Activated T-helper 17 cell treated with anti-CD3 and anti-CD28 coated beads, Interleukin-2, amount 50 U/mL, for 72 hours (primary cell): ENCODE measurements around the gene C19orf38. TPM values are rescaled to one million over a fixed set of nuclear protein-coding genes. Genes with fewer than 3 reads are reported as not detected.
A peak's percentile ranks its signal among the peaks of the same experiment; 100 is the strongest.

Experiments
- ATAC-seq: fragments of 150-1000 bp; cut with Tn5 transposase; replicated peaks from 2 replicates; pipeline ENCODE4 v1.10.0; 2021; ENCODE audit warnings: mild to moderate bottlenecking, moderate library complexity
- H3K27ac Mint-ChIP-seq: one replicate; pipeline ENCODE4 v1.8.0; 2022; ENCODE audit warnings: mixed read lengths
- H3K27me3 Mint-ChIP-seq: one replicate; pipeline ENCODE4 v1.8.0; 2022; ENCODE audit warnings: mixed read lengths
- H3K36me3 Mint-ChIP-seq: one replicate; pipeline ENCODE4 v1.8.0; 2022; ENCODE audit warnings: low read depth, mild to moderate bottlenecking, mixed read lengths
- H3K4me1 Mint-ChIP-seq: one replicate; pipeline ENCODE4 v1.8.0; 2022; ENCODE audit warnings: mixed read lengths
- H3K4me3 Mint-ChIP-seq: one replicate; pipeline ENCODE4 v1.8.0; 2022; ENCODE audit warnings: mild to moderate bottlenecking, mixed read lengths
- H3K9me3 Mint-ChIP-seq: one replicate; pipeline ENCODE4 v1.8.0; 2022; ENCODE audit warnings: mixed read lengths
- total RNA-seq, 2 donors: library from RNA; stranded (reverse); gene quantifications; one replicate each; pipeline ENCODE4 v1.2.3, GENCODE V29; 2022

The C19orf38 gene
- total RNA-seq, 2 donors from 2014 or later, result 0.48 to 1.7 TPM

GRCh38 chr19:10888421-10888866 is 40.2 kb downstream of the C19orf38 start:
- Mint-ChIP-seq H3K9me3 (no peaks in the 10 kb centered on the region), H3K27me3 (no peaks in the 10 kb centered on the region), H3K4me3 (no peak overlapping the region), H3K4me1 (no peaks in the 10 kb centered on the region), H3K27ac (no peak overlapping the region), H3K36me3 (no peaks in the 10 kb centered on the region)
- ATAC-seq, result no peak

GRCh38 chr19:10889880-10890279 is 41.7 kb downstream of the C19orf38 start:
- no peaks in the 10 kb centered on the region for H3K9me3 Mint-ChIP-seq
- no peaks in the 10 kb centered on the region for H3K27me3 Mint-ChIP-seq
- no peak overlapping the region for H3K4me3 Mint-ChIP-seq

GRCh38 chr19:10891405-10892086 is 43.3 kb downstream of the C19orf38 start:
- Mint-ChIP-seq H3K36me3 (no peaks in the 10 kb centered on the region), H3K9me3 (no peaks in the 10 kb centered on the region), H3K27me3 (no peaks in the 10 kb centered on the region), H3K4me1 (peaks cover 3% of the 10 kb centered on the region), H3K4me3 (no peak overlapping the region), H3K27ac (no peak overlapping the region)
- no peak for ATAC-seq

More at GRCh38 chr19:10889880-10890279, 41.7 kb downstream of the C19orf38 start:
- H3K4me1 Mint-ChIP-seq, result no peaks in the 10 kb centered on the region
- no peak overlapping the region for H3K27ac Mint-ChIP-seq
- no peaks in the 10 kb centered on the region for H3K36me3 Mint-ChIP-seq
- ATAC-seq, result no peak

GRCh38 chr19:10892256-10892655 is 44.0 kb downstream of the C19orf38 start:
- H3K9me3 Mint-ChIP-seq, result no peaks in the 10 kb centered on the region
- ATAC-seq, result no peak
- H3K27me3 Mint-ChIP-seq, result no peaks in the 10 kb centered on the region
- H3K4me1 Mint-ChIP-seq, result peaks cover 9% of the 10 kb centered on the region
- no peak overlapping the region for H3K4me3 Mint-ChIP-seq
- no peaks in the 10 kb centered on the region for H3K36me3 Mint-ChIP-seq
- no peak overlapping the region for H3K27ac Mint-ChIP-seq

GRCh38 chr19:10894911-10895213 is 46.6 kb downstream of the C19orf38 start:
- no peaks in the 10 kb centered on the region for H3K36me3 Mint-ChIP-seq

GRCh38 chr19:10895363-10895762 is 47.1 kb downstream of the C19orf38 start:
- no peaks in the 10 kb centered on the region for H3K27me3 Mint-ChIP-seq
- no peak overlapping the region for H3K4me3 Mint-ChIP-seq
- no peak overlapping the region for H3K27ac Mint-ChIP-seq
- H3K9me3 Mint-ChIP-seq, result no peaks in the 10 kb centered on the region
- ATAC-seq, result no peak
- no peaks in the 10 kb centered on the region for H3K36me3 Mint-ChIP-seq
- H3K4me1 Mint-ChIP-seq, result peaks cover 13% of the 10 kb centered on the region

More at GRCh38 chr19:10894911-10895213, 46.6 kb downstream of the C19orf38 start:
- ATAC-seq, result no peak
- Mint-ChIP-seq H3K27me3 (no peaks in the 10 kb centered on the region), H3K4me3 (no peak overlapping the region), H3K27ac (no peak overlapping the region), H3K4me1 (peaks cover 9% of the 10 kb centered on the region), H3K9me3 (no peaks in the 10 kb centered on the region)

- Mint-ChIP-seq H3K9me3 (no peaks in the 10 kb centered on the region), H3K27ac (peak overlapping the region; percentile 78), H3K4me1 (peaks cover 13% of the 10 kb centered on the region)
Observed at GRCh38 chr19:10895920-10896319, 47.7 kb downstream of the C19orf38 start.

GRCh38 chr19:10896851-10897526 is 48.8 kb downstream of the C19orf38 start:
- Mint-ChIP-seq H3K4me3 (no peak overlapping the region), H3K27me3 (no peaks in the 10 kb centered on the region), H3K9me3 (no peaks in the 10 kb centered on the region), H3K4me1 (peaks cover 13% of the 10 kb centered on the region), H3K27ac (peak overlapping the region; percentile 78), H3K36me3 (no peaks in the 10 kb centered on the region)
- ATAC-seq, result peak; percentile 44

More at GRCh38 chr19:10895920-10896319, 47.7 kb downstream of the C19orf38 start:
- Mint-ChIP-seq H3K4me3 (no peak overlapping the region), H3K27me3 (no peaks in the 10 kb centered on the region), H3K36me3 (no peaks in the 10 kb centered on the region)
- no peak for ATAC-seq

GRCh38 chr19:10898633-10899032 is 50.4 kb downstream of the C19orf38 start:
- Mint-ChIP-seq H3K27ac (no peak overlapping the region), H3K27me3 (no peaks in the 10 kb centered on the region), H3K4me1 (peaks cover 13% of the 10 kb centered on the region), H3K9me3 (no peaks in the 10 kb centered on the region), H3K36me3 (peaks cover 10% of the 10 kb centered on the region), H3K4me3 (no peak overlapping the region)
- no peak for ATAC-seq

GRCh38 chr19:10899151-10899653 is 51.0 kb downstream of the C19orf38 start:
- H3K4me3 Mint-ChIP-seq, result no peak overlapping the region
- no peaks in the 10 kb centered on the region for H3K9me3 Mint-ChIP-seq
- no peak overlapping the region for H3K27ac Mint-ChIP-seq
- H3K27me3 Mint-ChIP-seq, result no peaks in the 10 kb centered on the region
- no peak for ATAC-seq
- peaks cover 10% of the 10 kb centered on the region for H3K36me3 Mint-ChIP-seq
- peaks cover 13% of the 10 kb centered on the region for H3K4me1 Mint-ChIP-seq

- no peaks in the 10 kb centered on the region for H3K9me3 Mint-ChIP-seq
- no peak overlapping the region for H3K27ac Mint-ChIP-seq
- no peak overlapping the region for H3K4me3 Mint-ChIP-seq
- H3K4me1 Mint-ChIP-seq, result no peaks in the 10 kb centered on the region
- peaks cover 58% of the 10 kb centered on the region for H3K36me3 Mint-ChIP-seq
- H3K27me3 Mint-ChIP-seq, result no peaks in the 10 kb centered on the region
- no peak for ATAC-seq
Observed at GRCh38 chr19:10907925-10908324, 59.7 kb downstream of the C19orf38 start.

- no peak overlapping the region for H3K4me3 Mint-ChIP-seq
- no peak for ATAC-seq
- H3K36me3 Mint-ChIP-seq, result peaks cover 56% of the 10 kb centered on the region
- no peaks in the 10 kb centered on the region for H3K9me3 Mint-ChIP-seq
- H3K27me3 Mint-ChIP-seq, result no peaks in the 10 kb centered on the region
- H3K4me1 Mint-ChIP-seq, result no peaks in the 10 kb centered on the region
- H3K27ac Mint-ChIP-seq, result no peak overlapping the region
Observed at GRCh38 chr19:10908380-10908960, 60.3 kb downstream of the C19orf38 start.

GRCh38 chr19:10911579-10912363 is 63.6 kb downstream of the C19orf38 start:
- ATAC-seq, result no peak
- H3K4me1 Mint-ChIP-seq, result no peaks in the 10 kb centered on the region
- no peak overlapping the region for H3K27ac Mint-ChIP-seq
- H3K9me3 Mint-ChIP-seq, result no peaks in the 10 kb centered on the region
- no peaks in the 10 kb centered on the region for H3K27me3 Mint-ChIP-seq
- H3K4me3 Mint-ChIP-seq, result no peak overlapping the region
- peaks cover 54% of the 10 kb centered on the region for H3K36me3 Mint-ChIP-seq

- no peaks in the 10 kb centered on the region for H3K9me3 Mint-ChIP-seq
- H3K27ac Mint-ChIP-seq, result no peak overlapping the region
- no peaks in the 10 kb centered on the region for H3K27me3 Mint-ChIP-seq
- H3K4me3 Mint-ChIP-seq, result no peak overlapping the region
- H3K4me1 Mint-ChIP-seq, result no peaks in the 10 kb centered on the region
- peaks cover 49% of the 10 kb centered on the region for H3K36me3 Mint-ChIP-seq
- ATAC-seq, result no peak
Observed at GRCh38 chr19:10912619-10913018, 64.4 kb downstream of the C19orf38 start.
